H54 (cell line): ENCODE data around the gene UGP2.

Experiments
- DNase-seq: peaks from one replicate; pipeline ENCODE4 v3.0.0; 2011; ENCODE audit warnings: low spot score, mixed read lengths; ENCODE audit not compliant: insufficient read length
- FAIRE-seq: peaks from 3 replicates; lab custom pipeline; 2011; peaks lifted over from hg19 to GRCh38; lab: Jason Lieb, UNC
- POLR2A ChIP-seq: IDR thresholded peaks from 2 replicates; pipeline ENCODE4 v1.6.1; 2011; ENCODE audit warnings: low read depth, mild to moderate bottlenecking, low read length

UGP2 gene

GRCh38 chr2:63863707-63864106, 22.0 kb downstream of the UGP2 start:
- no peak for TF ChIP-seq POLR2A
- no peak for FAIRE-seq
- DNase-seq = no peak

GRCh38 chr2:63865159-63865799, 23.6 kb downstream of the UGP2 start:
- DNase-seq (no peak), FAIRE-seq (no peak)
- no peak for TF ChIP-seq POLR2A

GRCh38 chr2:63866009-63866709, 24.5 kb downstream of the UGP2 start:
- DNase-seq = no peak
- TF ChIP-seq POLR2A = no peak
- FAIRE-seq = no peak

GRCh38 chr2:63870679-63871078, 29.0 kb downstream of the UGP2 start:
- DNase-seq (no peak), FAIRE-seq (no peak)
- no peak for TF ChIP-seq POLR2A

GRCh38 chr2:63871864-63872263, 30.2 kb downstream of the UGP2 start:
- DNase-seq = no peak
- FAIRE-seq = peak; percentile 11
- no peak for TF ChIP-seq POLR2A

GRCh38 chr2:63872571-63873328, 31.1 kb downstream of the UGP2 start:
- DNase-seq (no peak), FAIRE-seq (peak; percentile 23)
- no peak for TF ChIP-seq POLR2A

- FAIRE-seq (no peak), DNase-seq (no peak)
- TF ChIP-seq POLR2A = no peak
These were observed 32.8 kb downstream of the UGP2 start for GRCh38 chr2:63874204-63875130.

GRCh38 chr2:63875131-63875527, 33.4 kb downstream of the UGP2 start:
- no peak for DNase-seq
- no peak for TF ChIP-seq POLR2A
- FAIRE-seq = no peak

- FAIRE-seq (no peak), DNase-seq (no peak)
- TF ChIP-seq POLR2A = no peak
These were observed 34.0 kb downstream of the UGP2 start for GRCh38 chr2:63875559-63876245.

GRCh38 chr2:63876311-63876710, 34.6 kb downstream of the UGP2 start:
- FAIRE-seq (no peak), DNase-seq (no peak)

GRCh38 chr2:63878486-63878885, 36.8 kb downstream of the UGP2 start:
- FAIRE-seq (no peak), DNase-seq (no peak)
- no peak for TF ChIP-seq POLR2A

More at GRCh38 chr2:63876311-63876710, 34.6 kb downstream of the UGP2 start:
- TF ChIP-seq POLR2A = no peak

- FAIRE-seq (no peak), DNase-seq (no peak)
- no peak for TF ChIP-seq POLR2A
These were observed 38.3 kb downstream of the UGP2 start for GRCh38 chr2:63879876-63880433.
